HG03575 (cell line): Measurements from ENCODE around the gene RALA.
"Not testable (repeated sequence)": the region's sequence is repeated elsewhere in the genome, so short reads cannot be mapped to it uniquely, and the experiment has no call there.

Experiments used
- ATAC-seq: cut with Tn5 transposase; IDR thresholded peaks from one replicate; pipeline ENCODE4 v1.9.1; 2021; ENCODE audit not compliant: unreplicated experiment, insufficient number of reproducible peaks, low FRiP score; ENCODE audit errors: extremely low read depth

Gene RALA

DNA sequence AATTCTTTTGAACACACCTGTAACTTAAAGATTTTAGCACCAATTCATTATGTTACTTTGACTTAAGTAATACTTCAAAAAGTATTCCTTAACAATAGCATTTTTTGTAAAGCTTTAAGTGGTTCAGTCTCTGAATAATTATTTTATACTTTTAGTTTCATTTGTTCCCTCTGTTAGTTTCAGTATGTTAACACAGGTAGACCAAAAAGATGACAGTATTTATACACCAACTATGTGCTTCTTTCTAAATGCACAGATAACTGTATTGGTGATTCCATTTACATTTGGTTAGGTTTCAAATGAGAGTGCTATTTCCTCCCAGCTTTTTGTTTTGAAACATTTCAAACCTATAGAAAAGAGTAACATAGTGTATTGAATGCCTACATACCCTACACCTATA, 14.0 kb downstream of the RALA start:
- no peak for ATAC-seq

GRCh38 chr7:39637963-39638485, 14.7 kb downstream of the RALA start:
- no peak for ATAC-seq

DNA sequence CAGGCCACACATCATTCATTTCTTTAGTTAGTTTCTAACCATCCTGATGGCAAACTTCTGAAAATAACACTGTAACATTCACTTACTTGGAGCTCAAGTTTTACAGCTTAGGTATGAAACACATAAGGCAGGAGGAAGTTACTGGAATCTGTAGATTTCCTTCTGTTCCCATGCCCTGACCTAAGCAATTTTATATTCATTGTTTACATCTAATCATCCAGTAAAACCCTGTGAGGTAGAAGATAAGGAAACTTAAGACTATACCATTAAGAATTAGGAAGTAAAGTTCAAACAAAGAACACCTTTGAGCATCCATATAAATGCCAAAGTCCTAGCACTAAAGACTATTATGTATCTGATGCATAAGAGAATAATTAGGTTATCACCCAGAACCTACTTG, 19.5 kb downstream of the RALA start:
- no peak for ATAC-seq

DNA sequence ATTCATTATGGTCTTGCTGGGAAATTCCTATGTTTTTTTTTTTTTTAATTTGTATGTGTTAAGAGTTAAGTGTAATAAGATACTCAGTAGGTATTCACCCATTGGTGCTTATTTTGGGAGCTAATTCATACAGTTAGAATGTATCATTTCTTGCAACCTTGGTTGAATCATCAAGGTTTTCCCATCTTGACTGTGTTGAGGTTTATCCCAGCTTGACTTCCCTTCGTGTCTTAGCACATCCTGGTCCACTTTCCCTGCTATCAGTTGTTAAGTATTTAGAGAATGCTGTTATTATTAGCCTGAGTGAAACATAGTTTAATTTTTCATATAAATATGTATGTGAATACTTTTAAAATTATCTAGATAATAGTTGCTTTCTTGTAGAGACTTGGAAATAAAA, 20.8 kb downstream of the RALA start:
- ATAC-seq: no peak

DNA sequence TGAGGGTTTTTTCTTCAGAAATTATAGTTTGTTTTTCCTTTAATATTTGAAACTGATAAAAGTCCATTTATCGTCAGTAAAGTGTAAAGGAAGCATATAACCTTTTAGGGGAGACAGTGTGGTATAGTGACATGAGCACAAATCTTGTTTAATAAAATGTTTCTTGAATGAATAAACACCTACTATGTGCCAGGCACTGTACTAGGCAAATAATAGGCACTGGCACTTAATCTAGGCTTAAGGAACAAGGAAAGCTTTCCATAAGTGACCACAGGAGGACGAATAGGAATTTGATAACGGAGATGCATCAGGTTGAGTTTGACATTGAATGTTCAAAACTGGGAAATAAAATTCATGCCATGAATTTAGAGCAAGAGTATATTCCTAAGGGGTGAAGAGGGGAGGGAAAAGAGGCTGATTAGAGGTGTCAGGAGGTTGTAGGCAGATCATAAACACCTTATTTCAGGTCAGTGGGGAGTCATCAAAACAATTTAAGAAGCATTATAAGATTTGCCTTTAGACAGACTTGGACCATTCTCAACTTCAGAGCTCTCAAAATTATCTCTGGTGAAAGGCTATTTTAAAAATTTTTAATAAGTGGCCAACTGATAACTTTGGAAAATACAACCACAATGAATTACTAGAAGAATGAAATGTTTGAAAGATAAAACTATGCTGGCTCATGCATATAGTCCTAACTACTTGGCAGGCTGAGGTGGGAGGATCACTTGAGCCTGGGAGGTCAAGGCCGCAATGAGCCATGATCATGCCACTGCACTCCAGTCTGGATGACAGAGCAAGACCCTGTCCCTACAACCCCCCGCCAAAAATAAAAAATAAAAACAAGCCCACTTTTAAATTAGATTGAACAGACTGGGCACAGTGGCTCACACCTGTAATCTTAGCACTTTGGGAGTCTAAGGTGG, 22.4 kb downstream of the RALA start:
- ATAC-seq: no peak

- ATAC-seq: no peak
These were observed 24.4 kb downstream of the RALA start for GRCh38 chr7:39647816-39648215.

DNA sequence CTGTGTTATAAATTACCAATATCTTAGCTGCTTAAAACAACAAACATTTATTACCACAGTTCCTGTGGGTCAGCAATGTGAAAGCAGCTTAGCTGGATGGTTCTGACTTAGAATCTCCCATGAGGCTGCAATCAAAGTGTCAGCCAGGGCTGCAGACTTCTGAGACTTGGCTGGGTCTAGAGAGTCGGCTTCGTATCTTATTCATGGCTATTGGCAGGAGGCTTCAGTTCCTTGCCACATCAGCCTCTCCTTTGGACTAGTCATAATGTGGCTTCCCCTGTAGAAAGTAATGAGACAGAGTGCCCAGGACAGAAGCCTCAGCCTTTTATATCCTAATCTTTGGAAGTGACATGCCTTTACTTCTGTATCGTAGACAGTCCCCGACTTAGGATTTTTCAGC, 27.3 kb downstream of the RALA start:
- no peak for ATAC-seq

- no peak for ATAC-seq
These were observed 27.9 kb downstream of the RALA start for GRCh38 chr7:39651265-39651664.

DNA sequence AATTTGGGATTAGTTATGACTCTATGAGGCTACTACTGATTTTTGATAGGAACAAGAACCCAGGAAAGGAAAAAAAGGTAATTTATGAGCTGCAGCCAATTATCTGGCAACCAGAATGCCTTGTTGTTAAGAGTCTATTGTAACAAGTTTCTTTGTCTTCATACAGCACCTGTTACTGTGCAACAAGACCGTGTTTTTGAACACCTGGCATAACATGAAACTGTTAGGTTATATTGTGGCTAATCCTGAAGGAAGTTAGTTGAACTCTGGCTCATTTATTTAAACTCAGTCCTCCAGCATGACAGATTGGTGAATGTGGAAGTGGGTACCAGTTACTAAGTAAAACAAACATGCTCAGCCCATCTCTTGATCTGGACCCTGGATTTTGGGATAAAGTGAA, 33.0 kb downstream of the RALA start:
- ATAC-seq: no peak

DNA sequence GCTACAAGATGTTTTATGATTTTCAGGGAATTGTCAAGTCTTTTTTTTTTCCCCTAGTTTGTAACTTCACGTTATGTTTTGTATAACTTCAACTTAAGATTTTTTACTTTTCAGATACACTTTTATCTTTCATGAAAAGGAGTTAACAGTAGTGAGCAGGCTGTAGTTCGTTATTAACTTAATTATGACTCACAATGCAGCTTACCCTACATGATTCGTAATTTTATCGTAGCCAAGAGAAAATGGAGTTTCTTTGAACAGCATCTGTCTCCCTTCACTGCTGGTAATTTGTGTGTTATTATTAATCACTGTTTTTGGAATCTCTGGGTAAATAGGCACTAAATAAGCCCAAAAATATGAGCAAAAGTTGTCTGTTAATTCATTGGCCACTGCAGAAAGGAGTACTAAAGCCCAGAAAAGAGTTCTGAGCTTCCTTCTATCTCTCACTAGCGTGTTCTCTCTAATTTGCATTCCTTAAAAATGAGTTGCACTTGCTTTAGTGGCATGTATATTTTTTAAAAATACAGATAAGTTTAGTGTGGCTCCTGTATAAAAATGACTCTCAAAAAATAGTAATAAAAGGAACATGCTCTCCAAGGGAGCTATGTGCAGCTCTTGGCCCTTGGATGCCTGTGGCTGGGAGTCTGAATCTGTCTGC, 36.1 kb downstream of the RALA start:
- ATAC-seq: no peak

DNA sequence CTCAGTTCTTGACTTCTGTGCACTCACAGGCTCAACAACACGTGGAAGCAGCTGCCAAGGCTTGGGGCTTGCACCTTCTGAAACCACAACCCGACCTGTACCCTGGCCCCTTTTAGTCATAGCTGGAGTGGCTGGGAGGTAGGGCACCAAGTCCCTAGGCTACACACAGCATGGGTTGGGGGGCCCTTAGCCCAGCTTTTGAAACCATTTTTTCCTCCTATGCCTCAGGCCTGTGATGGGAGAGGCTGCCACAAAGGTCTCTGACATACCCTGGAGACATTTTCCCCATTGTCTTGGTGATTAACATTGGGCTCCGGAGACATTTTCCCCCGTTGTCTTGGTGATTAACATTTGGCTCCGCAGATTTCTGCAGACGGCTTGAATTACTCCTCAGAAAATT, 38.6 kb downstream of the RALA start:
- no peak for ATAC-seq

DNA sequence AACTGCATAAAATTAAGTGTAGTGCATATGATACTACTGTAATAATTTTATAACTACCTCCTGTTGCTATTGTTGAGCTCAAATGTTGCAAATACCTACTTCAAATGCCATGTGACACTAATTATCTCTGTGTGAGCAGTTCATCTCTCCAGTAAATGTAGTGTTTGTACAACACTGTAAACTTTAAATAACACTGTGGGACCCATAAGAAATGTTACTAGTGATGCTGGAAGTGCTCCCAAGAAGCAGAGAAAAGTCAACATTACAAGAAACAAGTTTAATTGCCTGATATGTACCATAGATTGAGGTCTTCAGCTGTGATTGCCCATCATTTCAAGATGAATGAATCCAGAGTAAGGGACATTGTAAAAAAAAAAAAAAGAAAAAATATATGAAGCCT, 39.9 kb downstream of the RALA start:
- ATAC-seq: no peak

GRCh38 chr7:39664057-39664456, 40.7 kb downstream of the RALA start:
- no peak for ATAC-seq

DNA sequence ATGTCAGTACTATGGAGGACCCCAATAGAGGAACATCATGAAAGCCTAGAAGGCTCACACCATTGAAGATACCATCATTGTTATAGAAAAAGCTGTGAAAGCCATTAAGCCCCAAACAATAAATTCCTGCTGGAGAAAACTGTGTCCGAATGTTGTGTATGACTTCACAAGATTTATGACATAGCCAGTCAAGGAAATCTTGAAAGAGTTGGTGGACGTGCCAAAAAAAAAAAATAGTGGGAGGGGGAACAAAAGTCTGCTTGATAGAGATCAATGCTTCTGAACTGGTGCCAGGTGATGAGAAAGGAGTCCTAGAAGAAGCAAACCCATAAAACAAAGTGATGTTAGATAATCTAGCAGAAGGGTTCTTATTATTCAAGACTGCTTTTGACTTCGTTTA, 41.2 kb downstream of the RALA start:
- ATAC-seq: no peak

DNA sequence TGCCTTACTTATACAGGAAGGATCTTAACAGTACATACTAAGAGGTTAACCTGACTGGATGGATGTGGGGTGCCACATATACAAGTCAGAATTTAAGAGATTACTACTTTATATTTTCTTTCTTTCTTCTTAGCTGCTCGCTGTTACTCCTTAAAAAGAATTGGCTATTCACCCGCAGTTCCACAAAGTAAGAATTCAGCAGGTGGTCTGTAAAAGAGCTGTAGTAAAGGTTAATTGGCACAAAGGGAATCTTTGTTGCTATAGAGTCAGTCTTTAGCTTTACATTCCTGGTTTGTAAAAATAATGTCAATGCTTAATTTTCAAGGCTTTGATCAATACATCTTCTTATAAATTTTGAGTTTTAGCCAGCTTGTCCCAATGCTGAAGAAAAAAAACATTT, 43.2 kb downstream of the RALA start:
- no peak for ATAC-seq

- ATAC-seq: no peak
These were observed 44.1 kb downstream of the RALA start for GRCh38 chr7:39667341-39667923.

DNA sequence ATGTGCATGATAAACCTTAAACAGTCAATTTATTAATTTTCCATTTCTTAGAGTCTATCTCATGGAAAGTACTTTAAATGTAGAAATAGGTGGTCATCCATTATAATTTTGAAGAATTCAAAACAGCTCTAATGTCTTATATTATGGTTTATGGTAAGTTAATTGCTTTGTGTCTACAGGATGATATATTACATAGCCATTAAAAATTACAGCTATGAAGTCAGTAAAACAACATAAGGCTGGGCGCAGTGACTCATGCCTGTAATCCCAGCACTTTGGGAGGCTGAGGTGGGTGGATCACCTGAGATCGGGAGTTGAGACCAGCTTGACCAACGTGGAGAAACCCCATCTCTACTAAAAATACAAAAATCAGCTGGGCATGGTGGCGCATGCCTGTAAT, 44.9 kb downstream of the RALA start:
- not testable (repeated sequence) for ATAC-seq

DNA sequence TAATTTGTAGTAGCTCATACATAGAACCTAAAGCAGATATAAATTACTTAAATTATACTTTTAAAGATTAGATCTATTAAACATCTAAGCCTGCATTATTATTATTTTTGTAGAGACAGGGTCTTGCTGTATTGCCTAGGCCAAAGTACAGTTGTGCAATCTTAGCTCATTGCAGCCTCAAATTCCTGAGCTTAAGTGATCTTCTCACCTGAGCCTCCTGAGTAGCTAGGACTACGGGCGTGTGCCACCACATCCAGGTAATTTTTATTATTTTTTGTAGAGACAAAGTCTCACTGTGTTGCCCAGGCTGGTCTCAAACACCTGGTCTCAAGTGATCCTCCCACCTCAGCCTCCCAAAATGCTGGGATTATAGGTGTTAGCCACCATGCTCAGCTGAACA, 46.7 kb downstream of the RALA start:
- ATAC-seq: no peak

DNA sequence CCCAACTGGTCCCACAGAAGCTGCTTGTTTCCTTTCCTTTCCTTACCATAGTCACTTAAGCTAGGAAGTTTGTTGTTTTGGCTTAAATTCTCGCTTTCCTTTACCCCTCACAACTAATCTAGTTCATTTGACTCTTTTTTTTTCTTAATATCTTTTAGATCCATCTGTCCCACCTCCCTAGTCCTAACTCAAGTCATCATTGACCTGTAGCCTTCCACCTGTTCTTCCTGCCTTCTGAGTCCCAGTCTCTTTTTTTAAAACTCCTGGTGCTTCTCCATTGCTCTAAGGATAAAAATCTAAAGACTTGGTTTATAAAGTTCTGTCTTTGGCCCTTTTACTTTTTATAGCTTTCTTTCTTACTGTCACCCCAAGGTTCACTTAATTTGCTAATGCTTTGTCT, 47.6 kb downstream of the RALA start:
- ATAC-seq: no peak

GRCh38 chr7:39672176-39672575, 48.8 kb downstream of the RALA start:
- no peak for ATAC-seq
